Effector CD8-positive, alpha-beta T cell (primary cell): ENCODE measurements around the gene PYROXD2.

ENCODE experiments used
- DNase-seq: peaks from one replicate; lab custom pipeline; 2025; lab: John Stamatoyannopoulos, UW

The PYROXD2 gene

DNA sequence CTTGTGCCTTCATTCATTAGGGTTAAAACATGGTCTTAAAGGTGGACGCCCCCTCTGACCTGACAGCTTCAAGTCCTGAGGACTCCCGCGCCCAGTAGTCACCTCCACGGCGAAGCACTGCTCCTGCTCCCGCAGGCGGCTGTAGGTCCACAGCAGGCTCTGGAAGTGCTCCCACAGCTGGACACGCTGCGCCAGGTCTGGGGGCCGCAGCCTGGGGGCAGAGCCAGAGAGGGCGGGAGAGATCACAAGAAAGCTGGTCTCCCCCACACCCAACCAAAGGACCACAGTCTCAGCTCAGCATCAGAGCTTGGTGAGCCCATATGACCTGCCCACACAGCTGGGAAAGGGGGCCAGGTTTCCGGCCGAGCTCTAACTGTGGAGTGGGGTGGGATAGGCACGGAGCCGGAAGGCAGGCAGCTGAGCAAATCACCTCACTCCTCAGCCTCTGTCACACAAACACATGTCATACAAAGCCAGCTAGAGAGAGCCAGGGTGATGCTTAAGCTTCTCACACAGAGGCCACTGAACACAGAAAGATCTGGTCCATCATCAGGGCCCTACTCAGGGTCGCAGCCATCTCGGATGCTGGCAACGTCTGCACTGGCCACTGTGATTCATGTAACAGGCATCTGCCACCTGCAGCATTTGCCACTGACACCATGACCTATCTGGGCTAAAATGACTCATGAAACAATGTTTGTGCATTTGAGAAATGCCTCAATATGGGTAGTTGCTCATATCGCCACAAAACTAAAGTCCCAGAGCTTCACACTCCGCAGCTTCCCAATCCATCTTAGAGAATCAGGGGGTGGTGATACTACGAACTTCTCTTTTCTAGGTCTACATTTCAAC is 19.1 kb upstream of the PYROXD2 start:
- no peak for DNase-seq

DNA sequence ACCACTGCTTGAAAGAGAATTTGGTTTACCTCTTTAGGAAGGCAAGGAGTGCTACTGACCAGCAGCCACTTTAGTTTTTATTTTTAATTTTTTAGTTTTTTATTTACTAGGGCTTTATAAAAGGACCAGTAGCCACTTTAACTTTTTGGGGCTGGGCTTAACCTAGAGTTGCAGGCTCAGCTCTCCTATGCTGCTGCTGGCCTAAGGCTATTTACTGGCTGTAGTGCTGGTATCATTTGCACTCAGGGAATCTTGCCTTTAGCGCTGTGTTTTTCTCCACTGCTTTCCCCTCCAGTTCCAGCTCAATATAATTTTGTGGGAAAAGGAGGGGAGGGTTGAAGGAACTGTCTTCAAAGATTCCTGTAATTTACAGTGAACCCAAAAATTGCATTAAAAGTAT is 18.4 kb upstream of the PYROXD2 start:
- DNase-seq: no peak

DNA sequence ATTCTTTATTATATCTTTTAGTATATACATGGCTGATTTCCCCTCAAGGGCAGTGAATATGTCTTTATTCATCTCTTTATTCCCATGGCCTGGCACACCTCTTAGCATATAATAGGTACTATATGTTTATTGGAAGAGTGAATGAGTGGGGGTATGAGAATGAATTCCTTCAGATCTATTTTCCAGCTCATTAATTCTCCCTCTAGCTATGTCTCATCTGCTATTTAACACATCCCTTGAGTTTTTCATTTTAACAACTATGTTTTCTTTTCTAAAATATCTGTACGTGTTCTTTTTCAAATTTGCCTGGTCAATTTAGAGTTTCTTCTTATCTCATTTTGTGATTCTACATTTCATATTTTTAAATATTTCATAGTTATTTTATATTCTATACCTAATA is 17.3 kb upstream of the PYROXD2 start:
- DNase-seq: no peak

DNA sequence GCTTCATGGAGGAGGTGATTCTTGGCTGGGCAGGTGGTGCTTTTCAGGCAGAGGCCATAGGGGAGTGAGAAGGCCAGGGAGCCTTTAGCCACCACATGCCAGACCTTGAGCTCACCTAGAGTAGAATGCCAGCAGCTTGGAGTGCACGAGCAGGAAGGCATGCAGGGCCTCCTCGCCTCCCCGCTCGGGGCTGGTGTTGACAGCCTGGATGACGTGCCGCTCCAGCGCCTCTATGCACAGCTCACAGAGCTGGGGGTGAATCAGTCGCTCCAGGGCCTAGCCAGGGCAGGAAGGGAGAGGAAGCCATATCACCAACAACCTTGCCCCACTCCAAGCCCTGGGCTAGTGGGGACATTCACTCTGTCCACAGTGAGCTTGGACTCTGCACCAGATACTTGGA is 16.0 kb upstream of the PYROXD2 start:
- DNase-seq: no peak

DNA sequence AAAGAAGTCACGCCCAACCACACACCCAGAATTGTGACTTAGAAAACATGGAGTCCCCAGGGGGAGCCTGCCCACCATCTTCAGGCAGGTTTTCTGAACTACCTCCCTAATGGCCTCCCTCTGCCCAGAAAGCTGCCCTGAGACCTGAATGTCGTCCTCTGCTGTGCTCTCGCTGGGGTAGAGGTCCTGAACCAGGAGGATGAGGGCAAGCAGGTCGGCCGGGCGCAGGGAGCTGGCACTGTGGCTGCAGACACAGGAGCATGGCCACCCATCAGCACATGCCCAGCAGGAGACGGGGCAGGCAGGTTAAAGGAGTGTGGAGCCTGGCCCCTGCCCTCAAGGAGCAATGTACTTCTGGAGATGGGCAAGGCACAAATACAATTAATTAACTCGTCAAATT is 15.4 kb upstream of the PYROXD2 start:
- DNase-seq: no peak

DNA sequence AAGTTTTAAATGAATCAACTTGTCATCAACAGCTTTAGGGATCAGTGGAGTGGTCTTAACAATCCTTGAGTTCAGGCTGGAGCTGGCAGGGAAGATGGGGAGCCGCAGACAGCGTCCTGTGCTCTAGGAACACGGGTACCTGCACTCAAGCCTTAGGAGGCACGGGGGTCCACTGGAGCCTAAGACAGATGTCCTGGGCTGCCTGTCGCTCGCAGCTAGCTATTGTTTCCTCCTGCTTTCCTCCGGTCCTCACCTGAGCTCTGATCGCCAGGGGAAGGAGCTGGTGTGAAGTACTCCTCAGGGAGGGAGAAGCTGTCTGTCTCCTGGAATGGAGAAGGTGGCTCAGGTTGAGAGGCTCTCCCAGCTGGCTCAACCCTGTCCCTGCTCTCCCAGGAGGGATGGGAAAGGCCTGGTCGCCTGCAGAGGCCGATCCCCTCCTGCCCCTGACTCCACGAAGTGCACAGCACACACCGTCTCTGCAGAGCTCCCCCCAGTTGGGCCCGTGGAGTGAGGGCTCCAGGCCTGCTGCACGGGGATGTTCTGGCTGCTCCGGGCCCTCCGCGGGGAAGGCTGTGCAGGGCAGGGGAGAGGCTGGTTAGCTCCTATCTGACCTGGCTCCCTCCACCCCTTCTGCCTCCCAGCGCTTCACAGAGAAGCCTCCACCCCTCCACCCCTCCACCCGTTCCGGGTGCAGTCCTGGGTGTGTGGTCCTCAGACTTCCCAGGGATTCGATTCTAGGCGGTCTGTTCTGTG is 14.5 kb upstream of the PYROXD2 start:
- no peak for DNase-seq

DNA sequence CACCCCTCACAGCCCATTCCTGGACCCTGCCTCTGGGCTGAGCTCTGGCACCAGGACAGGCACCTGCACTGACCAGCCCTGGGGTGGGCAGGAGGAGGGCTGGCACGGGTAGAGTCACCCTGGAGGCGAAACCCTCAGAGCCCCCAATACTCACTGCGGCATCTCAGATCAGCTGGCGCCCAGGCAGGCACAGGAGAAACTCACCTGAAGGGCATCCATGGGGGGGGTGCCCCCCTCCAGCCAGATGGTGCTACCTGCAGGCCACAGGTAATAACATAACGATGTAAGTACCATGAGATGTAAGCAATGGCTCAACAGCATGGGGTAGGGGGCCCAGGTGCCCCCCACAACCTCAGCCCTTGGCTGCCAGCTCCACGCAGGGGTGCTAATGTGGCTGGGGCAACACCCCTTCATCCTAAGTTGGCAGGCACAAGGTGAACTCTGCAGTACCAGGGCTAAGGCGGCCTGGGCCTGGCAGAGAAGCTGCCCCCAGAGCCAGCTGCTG is 12.1 kb upstream of the PYROXD2 start:
- DNase-seq: no peak

DNA sequence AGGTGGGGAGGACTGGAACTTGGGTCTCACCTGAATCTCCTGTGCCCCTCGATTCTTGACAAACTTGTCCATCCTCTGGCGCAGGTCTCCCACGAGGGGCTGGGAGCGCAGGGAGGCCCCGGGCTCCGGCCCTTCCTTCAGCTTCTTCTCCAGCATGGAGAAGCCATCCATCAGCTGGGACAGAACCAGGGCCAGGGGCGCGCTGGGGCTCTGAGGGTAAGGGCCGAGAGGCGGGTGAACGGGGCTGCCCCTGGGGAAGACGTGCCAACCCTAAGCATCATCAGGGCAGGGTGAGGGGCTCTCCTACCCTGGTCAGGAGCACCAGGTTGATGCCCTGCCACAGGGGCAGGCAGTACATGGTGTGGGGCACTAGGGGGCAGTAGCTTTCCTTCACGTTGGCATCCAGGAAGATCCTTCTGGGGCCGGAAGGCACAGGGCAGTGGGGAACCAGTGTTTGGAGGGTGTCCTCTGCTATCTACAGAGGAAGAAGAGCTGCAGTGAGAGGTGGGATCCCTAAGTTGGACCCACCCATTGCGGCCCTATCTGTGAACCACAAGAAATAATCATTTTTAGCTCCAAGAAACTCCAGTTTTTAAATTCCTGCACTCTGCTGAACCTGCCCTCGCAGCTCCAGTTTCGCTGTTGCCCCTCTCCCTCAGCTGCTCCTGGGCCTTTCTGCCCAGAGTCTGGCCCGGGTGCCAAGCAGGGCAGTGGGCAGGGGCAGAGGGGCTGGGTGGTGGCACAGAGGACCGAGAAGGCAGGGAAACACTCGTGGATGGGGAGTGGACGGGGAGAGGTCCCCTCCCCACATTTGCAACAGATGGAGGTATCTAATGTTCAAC is 10.8 kb upstream of the PYROXD2 start:
- peak; percentile 6 for DNase-seq

DNA sequence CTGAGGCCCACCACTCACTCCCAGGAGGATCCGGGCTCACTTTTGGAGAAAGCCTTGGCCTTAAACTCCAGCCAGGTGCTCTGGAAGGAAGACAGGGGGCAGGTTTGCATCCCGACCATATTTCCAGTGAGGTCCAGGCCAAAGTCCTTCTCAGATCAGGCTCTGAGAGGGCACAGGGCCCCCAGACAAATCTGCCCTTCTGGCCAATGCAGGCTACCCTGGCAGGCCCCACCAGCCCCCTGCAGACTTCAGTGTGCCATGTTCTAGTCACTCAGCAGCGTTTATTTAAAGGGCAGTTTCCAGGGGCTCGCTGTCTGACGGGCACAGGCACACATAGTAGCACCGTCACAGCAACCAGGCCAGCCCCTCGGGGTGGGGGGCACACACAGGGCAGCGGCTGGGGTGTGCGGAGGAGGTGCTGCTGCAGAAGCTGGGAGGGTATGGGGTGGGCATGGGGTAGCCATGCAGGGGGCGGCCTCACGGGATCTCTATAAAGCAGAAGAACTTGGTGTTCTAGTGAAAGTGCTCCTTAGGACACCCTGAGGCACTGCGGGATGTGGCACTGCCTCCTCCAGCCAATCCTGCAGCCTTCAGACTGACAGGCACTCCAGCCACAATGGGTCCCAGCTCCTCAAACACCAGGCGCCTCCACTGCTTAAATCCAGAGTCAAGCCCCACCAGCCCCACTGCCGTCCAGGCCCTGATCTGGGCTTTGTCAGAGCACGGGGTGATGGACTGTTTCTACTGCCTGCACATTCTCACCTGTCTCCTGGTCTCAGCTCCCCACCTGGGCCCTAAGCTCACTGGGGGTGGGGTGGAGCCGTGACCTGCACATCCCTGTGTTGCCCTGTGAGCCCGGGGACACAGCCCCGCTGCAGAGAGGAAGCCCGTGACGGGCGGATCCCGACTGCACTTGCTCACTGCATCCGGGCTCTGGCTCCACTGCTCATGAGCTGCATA is 9.6 kb upstream of the PYROXD2 start:
- DNase-seq: no peak

DNA sequence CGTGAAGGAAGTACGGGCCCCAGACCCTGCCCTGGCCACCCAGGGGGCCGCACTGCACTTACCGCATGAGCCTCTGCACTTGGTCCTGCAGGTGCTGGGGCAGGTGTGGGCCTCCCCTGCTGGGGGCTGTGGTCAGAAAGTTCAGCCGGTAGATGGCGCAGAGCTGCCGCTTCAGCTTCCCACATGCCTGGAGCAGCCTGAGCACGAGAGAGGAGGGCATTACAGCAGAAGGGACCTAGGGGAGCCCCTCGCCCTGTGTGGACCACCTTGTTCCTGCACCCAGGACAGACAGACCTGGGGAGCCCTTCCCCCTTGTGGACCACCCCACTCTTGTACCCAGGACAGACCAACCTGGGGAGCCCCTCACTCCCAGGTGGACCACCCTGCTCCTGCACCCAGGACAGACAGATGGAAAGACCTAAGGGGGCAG is 8.7 kb upstream of the PYROXD2 start:
- DNase-seq: no peak

DNA sequence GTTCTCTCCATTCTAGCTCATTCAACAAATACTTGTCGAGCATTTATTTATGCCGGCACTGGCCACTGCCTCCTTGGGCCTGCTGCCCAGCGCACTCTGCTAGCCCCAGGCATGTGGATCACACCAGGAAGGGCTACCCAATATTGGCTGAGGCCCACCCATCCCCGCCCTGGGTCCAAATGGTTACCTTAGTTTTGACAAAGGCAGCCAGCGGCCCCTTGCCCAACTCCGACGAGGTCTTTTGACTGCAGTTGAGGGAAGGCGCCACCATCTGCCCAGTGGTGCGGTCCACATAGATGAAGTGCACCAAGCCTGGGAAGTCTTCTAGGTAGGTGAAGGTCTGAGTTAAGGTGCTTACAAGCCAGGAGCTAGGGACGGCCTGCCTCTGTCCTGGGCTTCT is 7.2 kb upstream of the PYROXD2 start:
- no peak for DNase-seq

DNA sequence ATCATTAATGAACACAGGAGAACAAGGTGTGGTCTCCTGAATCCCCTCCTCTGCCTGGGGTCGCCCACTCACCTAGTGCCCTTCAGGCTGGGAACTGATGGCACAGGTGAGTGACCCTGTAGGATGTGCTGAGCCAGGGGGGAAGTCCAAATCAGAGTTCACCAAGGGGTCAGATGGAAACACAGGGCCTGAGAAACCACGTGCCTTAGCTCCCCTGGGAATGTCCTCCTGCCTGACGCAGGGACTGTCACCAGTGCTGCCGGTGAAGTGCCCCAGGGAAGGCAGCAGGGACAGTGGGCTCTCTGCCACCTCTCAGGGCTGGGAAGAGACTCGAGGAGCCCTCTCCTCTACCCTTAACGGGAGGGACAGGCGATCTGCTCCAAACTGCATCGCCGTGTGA is 5.8 kb upstream of the PYROXD2 start:
- no peak for DNase-seq

DNA sequence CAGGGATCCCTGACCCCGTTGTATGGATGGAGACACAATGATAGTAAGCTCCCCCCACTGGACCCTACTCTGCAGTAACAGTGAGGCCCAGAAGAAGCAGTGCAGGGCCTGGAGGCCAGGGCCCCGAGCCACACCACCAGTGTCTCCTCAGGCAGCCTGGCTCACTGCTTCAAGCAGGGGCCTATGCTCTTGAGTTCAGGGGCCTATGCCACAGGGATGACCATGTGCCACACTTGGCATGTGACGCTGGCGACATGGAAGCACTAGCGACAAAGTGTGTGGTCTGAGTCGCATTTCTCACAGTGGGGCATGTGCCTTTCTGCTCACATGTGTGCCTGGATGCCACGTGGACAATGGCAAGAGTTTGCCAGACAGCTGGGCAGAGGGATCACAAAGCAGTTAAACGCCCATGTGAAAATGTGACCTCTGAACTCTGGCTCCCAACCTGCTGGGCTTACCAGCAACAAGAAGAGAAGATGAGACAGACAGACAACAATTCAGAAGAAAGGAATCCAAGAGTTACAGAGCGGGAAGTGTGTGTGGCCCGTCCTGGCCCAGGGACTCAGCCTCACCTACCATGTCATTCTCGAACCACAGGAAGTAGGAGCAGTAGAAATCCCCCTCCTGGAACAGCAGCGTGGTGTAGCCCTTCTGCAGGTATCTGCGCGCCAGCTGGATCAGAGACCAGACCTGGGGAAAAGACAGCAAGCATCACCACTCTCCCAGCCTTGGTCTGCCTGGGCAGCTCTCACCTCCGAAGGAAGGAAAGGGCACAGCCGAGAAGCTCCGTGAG is 4.7 kb upstream of the PYROXD2 start:
- no peak for DNase-seq

DNA sequence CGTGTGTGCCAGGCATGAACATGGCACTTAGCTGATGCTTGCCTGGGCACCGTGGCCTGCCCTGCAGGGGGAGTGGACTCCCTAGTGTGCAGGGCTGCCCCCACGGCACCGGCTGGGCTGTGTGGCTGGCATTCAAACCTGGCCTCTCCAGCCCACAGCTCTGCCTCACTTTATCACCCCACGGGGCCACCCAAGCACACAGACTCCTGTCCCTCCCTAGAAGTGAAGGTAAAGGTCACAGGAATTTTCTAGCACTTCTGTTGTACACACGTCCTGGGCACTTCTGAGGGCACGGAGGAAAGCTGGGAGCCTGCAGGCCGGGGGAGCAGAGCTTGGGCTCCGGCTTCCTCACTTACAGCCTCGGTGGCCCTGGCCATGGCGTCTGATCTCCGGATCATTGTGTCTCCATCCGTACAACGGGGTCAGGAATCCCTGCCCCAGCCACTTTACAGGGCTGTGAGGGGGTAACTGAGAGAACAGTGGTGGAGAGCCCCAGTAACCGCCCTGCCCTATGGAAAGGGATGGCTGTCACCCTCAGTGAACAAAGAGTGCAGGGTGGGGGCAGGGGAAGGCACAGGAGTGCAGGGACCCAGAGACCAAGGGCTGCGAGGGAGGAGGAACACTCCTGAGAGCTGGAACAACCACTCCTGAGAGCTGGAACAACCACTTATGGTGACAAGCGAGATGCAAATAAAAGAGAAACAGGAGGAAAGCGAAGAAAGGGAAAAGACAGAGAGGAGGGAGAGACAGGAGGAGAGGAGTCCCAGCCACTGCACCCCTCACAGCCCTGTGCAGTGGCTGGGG is 3.9 kb upstream of the PYROXD2 start:
- DNase-seq: no peak

DNA sequence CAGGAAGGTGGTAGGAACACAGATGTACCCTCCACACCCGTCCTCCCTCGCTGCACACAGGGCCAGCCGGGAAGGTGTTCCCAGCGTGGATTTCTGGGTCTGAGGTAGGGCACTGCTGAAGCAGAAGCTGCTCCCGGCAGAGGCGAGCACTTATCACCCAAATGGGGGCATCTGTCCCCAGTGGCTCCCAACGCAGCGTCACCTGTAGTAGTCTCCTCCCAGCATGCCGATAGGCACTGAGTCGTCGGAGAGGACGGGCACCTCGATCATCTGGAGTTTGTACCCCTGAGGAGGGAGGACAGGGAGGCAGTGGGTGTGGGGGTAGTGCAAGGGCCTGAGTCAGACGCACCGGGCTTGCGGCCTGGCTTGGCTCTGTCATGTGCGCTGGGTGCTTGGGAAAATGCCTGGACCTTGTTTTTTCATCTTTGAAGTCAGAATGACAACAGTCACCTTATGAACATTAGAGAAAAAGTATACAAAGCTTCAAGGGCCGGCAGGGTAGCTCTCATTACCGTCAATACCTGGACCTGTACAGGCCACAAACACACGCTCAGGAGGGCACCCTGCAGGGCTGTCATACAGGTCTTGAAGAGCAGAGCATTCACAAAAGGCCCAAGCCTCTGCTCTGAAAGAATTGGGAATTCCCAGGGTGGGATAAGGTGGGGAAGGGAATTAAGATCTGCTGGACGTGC is 3.1 kb upstream of the PYROXD2 start:
- no peak for DNase-seq

DNA sequence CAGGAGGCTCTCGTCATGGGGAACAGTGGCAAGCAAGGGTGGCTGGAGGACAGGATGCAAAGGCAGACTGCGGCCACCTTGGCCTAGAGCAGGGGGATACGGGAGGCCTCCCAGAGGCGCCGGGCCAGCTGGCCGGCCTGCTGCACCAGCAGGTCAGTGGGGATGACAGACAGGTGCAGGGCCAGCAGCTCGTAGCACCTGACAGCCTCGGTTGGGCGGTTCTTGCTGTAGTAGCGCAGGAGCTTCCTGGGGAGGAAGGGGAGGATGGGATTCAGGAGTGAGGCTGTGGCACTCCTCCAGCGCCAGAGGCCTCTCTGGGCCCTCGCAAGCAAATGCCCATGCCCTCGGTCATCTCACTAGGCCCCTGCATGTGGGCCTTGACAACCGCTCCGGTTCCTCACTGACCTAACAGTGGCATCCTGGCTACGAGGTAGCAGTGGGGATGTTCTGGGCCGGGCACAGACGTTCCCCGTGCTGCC is 2.5 kb upstream of the PYROXD2 start:
- no peak for DNase-seq

DNA sequence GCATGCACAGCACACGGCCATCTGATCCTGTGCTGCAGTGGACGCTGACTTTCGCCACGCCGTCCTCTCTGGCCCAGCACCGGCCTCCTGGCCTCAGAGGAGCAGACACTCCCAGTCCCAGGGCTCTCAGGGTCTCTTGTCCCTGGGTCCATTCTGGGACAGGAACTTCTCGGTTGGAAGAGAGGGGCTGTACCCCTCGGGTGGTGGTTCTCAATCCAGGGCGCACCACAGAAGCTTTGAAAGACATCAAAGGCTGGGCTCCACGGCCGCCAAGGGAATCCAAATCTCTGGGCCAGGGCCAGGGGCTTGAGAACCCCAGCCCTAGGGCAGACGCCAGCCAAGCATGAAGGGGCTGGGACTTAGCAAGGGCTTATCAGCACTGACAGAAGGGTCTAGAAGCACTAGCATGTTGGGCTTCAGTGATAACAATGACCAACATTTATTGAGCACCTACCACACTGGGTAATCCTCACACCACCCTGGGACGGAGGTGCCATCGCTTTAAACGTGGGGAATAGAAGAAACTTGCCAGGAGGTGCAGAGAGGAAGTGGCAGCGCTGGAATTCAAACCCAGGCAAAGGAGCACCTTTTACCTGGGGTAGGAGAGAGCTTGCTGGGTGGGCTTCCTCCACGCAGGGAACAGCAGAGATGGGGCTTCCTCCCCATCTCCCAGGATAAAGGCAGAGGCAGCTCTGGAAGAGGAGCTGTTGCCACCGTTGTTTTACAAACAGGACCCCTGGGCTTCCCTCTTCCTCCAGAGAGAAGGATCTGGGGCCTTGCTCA is 1.8 kb upstream of the PYROXD2 start:
- no peak for DNase-seq

DNA sequence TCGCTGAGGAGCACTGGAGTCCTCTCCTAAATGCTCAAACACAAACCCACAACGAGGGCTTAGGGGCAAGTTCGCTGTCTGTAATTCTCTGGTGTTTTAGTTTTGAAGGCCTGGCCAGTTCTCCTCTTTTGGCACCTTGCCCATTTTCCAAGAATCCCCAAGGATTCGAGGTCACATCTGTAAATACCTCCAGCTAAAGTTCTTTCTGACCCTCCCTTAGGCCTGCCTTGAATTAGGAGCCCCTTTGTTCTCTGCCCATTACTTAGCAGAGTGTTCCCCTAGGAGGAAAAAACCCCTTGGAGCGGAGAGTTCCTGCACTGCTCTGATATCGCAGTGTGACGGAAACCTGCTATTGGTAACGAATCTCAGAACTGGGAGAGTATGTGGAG is 743 bp upstream of the PYROXD2 start:
- no peak for DNase-seq
